Fibroblast of the conjunctiva (primary cell): ENCODE results near the gene B3GALT5.

Source experiments
- DNase-seq: peaks from one replicate; pipeline ENCODE4 v3.0.0-alpha.2; 2010; ENCODE audit warnings: low read depth

Gene B3GALT5

DNA sequence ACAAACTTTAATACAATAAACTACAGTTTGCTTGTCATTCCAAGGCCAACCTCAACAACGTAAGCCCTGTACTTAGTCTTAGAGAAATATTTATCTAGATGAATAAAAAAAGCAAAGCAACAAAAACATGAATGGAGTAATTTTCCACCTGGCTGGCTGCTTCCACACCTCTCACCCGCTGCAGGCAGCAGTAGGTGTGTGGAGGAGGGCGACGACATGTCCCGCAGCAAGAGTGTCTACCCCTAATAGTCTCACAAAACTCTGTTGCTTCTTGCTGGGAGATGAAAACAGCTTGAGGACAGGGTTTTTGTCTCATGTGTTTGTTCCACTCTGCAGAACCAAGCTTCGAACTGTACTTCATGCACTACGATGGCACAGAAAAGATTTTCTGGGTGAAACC, 83.5 kb downstream of the B3GALT5 start:
- no peak for DNase-seq

- DNase-seq: no peak
Observed at GRCh38 chr21:39696618-39697017, 83.9 kb downstream of the B3GALT5 start.

- no peak for DNase-seq
Observed at GRCh38 chr21:39700318-39700717, 87.6 kb downstream of the B3GALT5 start.

DNA sequence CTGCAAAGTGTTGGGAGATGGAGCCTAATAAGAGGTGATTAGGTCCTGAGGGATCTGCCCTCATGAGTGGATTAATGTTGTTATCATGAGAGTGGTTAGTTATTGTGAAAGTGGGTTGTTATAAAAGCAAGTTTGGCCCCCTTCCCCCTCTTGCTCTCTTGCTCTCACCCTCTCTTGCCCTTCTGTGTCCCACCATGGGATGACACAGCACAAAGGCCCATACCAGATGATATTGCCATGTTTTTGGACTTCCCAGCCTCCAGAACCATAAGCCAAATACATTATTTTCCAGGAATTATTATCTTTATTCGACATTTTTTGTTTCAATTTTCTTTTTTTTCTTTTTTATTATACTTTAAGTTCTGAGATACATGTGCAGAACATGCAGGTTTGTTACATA, 90.8 kb downstream of the B3GALT5 start:
- no peak for DNase-seq

GRCh38 chr21:39705849-39706248, 93.1 kb downstream of the B3GALT5 start:
- DNase-seq: no peak

DNA sequence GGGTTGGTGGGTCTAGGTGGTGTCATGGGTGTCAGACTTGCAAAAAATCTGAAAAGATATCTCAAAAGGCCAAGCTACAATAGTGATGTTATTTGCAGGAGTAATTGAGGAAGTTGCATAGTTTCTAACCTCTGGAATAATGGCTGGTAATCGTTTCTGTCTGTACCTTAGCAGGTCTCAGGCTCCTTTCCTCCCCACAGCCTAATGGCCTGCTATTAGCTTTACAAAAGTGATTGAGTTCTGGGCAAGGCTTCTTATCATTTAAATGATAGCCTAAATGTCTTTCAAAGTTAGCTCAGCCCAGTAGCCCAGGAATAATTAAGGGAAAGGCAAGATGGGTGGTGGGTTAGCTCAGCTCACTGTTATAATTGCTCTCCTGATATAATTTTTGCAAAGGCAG, 94.6 kb downstream of the B3GALT5 start:
- no peak for DNase-seq

DNA sequence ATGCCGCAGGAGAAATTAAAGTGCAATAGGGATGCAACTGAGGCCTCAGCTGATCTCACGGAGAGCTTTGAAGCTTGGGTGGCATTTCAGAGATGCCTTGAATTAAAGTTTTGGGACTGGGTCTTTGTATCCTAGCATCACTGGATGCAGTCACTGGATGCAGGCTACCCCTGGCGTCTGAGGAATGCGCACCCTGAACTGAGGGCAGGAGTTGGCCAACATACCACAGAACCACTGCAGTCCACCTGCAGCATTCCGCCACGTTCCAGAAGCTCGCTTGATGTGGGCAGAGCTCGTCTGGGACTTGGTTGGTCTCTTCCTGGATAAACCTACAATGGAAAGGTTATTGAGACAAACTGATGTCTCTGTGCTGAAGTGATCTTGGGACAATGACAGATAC, 98.1 kb downstream of the B3GALT5 start:
- DNase-seq: no peak

DNA sequence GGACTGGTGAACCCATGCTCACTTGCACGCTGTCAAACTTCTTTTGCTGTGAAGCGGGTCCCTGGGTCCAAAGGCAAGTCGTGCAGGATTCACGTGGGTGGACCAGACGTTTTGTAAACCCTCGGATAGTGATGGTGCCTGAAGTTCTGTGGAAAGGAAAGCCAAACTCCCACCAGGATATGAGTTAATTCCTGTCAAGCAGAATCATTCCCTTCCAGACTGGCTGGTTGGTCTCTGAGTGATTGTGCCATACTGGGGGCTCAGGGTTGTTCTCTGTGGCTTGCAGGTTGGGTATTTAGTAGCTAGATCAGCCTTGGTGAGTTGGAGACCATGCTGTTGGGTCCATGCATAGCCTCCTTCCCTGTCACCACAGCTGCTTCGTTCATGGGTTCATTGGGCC, 99.5 kb downstream of the B3GALT5 start:
- no peak for DNase-seq

- DNase-seq: no peak
Observed at GRCh38 chr21:39712976-39713375, 100.2 kb downstream of the B3GALT5 start.

DNA sequence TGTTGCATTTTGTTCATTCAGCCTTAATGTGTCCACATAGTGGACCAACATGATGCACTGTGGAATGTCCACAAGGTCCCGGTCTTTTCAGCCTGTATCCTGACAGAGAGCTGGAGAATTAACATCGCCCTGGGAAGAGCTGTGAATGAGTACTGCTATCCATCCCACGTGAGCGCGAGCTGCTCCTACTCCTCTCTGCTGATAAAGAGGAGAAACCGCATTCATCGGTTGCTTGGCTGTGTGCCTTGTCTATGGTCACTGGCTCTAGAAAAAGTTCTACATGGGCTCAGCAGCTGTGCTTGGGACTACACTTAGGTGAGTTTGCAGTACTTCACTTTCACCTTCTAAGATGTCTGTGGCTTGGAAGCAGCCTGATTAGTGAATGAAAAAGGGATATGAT, 101.2 kb downstream of the B3GALT5 start:
- no peak for DNase-seq

GRCh38 chr21:39714331-39714730, 101.6 kb downstream of the B3GALT5 start:
- no peak for DNase-seq

DNA sequence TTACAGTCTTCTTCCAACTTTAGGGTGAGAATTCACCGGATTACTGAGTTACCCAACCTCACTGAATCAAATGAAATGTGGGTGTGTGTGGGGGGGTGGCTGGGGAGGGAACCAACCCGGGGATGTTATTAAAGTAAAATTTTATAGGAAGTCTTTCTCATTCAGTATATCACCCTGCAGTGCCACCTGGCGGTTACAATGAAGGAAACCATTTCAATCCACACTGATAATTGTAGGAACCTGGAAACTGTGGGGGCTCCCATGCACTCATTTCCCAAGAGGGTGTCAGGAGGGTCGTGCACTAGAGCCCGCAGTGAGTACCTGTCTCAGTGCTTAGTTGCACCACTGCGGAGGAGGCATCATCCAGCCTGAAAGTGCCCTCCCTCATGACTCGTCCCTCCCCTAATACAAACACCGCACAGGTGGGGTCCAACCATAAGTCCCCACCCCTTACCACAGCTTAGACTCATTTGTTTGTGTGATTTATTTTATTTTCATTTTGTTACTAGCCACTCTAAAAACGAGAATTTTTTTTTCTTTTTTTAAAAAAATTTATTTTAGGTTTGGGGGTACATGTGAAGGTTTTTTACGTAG, 103.2 kb downstream of the B3GALT5 start:
- DNase-seq: peak; percentile 12

GRCh38 chr21:39720126-39720778, 107.5 kb downstream of the B3GALT5 start:
- no peak for DNase-seq

- DNase-seq: no peak
Observed at GRCh38 chr21:39721885-39722284, 109.1 kb downstream of the B3GALT5 start.
